Psoas muscle (tissue), 8 donors: ENCODE results near the gene CCNK. TPM values are rescaled to one million over a fixed set of nuclear protein-coding genes. Genes with fewer than 3 reads are reported as not detected.

Experiments
- ATAC-seq, 4 donors: fragments of 200-7000 bp; cut with Tn5 transposase; one replicate each; pipeline ENCODE4 v1.9.1; 2020; ENCODE audit warnings: moderate library complexity in 3 of 4, mild to moderate bottlenecking in 2 of 4
- DNase-seq, 2 donors: peaks; one replicate each; pipeline ENCODE4 v3.0.0-alpha.2; 2020
- H3K27ac ChIP-seq: fragments of 200-600 bp; one replicate; pipeline ENCODE4 v1.8.0; 2022
- H3K27me3 ChIP-seq, 3 donors: fragments of 200-600 bp in 1 of 3; one replicate each; pipeline versions ENCODE4 v1.6.1 to v1.8.0; 2013 to 2022; ENCODE audit warnings: low read length in 2 of 3, mild to moderate bottlenecking in 2 of 3, moderate library complexity in 1 of 3; ENCODE audit not compliant: insufficient read depth in 3 of 3
- H3K36me3 ChIP-seq, 2 donors: fragments of 200-600 bp in 1 of 2; one replicate each; pipeline versions ENCODE4 v1.6.1 to v1.8.0; 2013 to 2022; ENCODE audit warnings: low read depth in 1 of 2, mild to moderate bottlenecking in 1 of 2, moderate library complexity in 1 of 2; ENCODE audit not compliant: insufficient read depth in 1 of 2
- H3K4me1 ChIP-seq: fragments of 200-600 bp; one replicate; pipeline ENCODE4 v1.8.0; 2022
- H3K4me3 ChIP-seq: fragments of 200-600 bp; one replicate; pipeline ENCODE4 v1.8.0; 2022; ENCODE audit warnings: mild to moderate bottlenecking
- H3K9me3 ChIP-seq: fragments of 200-600 bp; one replicate; pipeline ENCODE4 v1.8.0; 2022
- CTCF ChIP-seq: fragments of 200-600 bp; IDR thresholded peaks from one replicate; pipeline ENCODE4 v1.8.0; 2022; ENCODE audit warnings: antibody characterized with exemption
- WGBS, 3 donors: extraction: QIAGEN DNeasy Blood & Tissue Kit; methylation state at CpG; one replicate each; pipeline versions ENCODE4 v1.1.6 to v1.1.7; 2013; 5-methylcytosine and 5-hydroxymethylcytosine counted together
- intact Hi-C, 2 donors: fragments of 100-400 bp; cut with DNase I; formaldehyde crosslinking; loops; one replicate each; pipeline versions ENCODE4 v1.11.0 to v1.14.2; 2022
- polyA plus RNA-seq, 3 donors: library from polyadenylated mRNA; stranded (reverse); fragments of 200-250 nt; gene quantifications; one replicate each; pipeline ENCODE4 v1.2.3, GENCODE V29; 2013
- total RNA-seq, 4 donors: library from RNA; stranded (reverse); fragmentation: NEBNext Ultra II Directional in 2 of 4; extraction: Animal tissue kit (Norgen Biotek cat#: 25700) in 2 of 4; gene quantifications; one replicate each; pipeline versions ENCODE4 v1.2.1 to v1.2.4, GENCODE V29; 2021 to 2023
- donor health status: healthy with polysubstance abuse.
- donor health status: DM: no; HTN: no; CAD: no; lungs with moderate emphysema.
- donor health status: Bipolar disorder and iron deficiency.
- donor health status: healthy.
- donor health status: DM: yes; HTN: yes; CAD: no.
- donor health status: DM: no; HTN: no; CAD: no.
- donor health status: DM: no; HTN: no; CAD: no.
- donor health status: DM: yes; HTN: yes; CAD: no.

CCNK gene
- total and polyA plus RNA-seq, 7 donors: 17.6 to 53.2 (median 39.8) TPM

GRCh38 chr14:99546234-99546879 is 65.1 kb downstream of the CCNK start:
- intact Hi-C loops: no loop called here
- Histone ChIP-seq H3K9me3 (no peaks in the 10 kb centered on the region), H3K4me1 (peaks cover 7% of the 10 kb centered on the region), H3K27me3 (no peaks in the 10 kb centered on the region), H3K36me3 (no peaks in the 10 kb centered on the region), H3K27ac (no peak overlapping the region), H3K4me3 (no peak overlapping the region)
- DNase-seq (no peak), ATAC-seq (no peak)
- TF ChIP-seq CTCF: no peak
- WGBS, 3 donors: 64 to 75% (median 67%) methylated on average over 13 of the region's 13 CpGs

DNA sequence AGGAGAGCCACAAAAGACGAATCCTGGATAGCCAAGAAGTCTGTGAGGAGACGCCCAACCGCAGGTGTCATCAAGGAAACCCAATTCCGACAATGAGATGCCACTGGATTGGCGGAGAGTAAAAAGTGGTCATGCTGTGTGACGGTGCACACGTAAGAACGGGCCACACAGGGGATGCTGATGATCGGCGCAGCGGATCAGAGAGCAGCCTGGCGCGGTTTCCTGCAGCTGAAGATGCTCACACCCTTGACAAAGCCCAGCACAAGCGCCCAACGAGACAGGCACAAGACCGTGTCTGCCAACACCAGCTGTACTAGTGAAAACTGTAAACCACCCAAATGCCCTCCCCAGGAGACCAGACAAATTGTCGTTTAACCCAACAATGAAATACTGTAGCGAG is 67.0 kb downstream of the CCNK start:
- WGBS, 3 donors: 50 to 65% (median 59%) methylated on average over 18 of the region's 18 CpGs
- TF ChIP-seq CTCF: no peak
- intact Hi-C loops: no loop called here
- H3K9me3 ChIP-seq: no peaks in the 10 kb centered on the region
- no peak overlapping the region for H3K27ac ChIP-seq
- ATAC-seq (no peak), DNase-seq (no peak)
- H3K27me3 ChIP-seq: no peaks in the 10 kb centered on the region
- H3K4me3 ChIP-seq: no peak overlapping the region
- H3K36me3 ChIP-seq: no peaks in the 10 kb centered on the region
- H3K4me1 ChIP-seq: no peaks in the 10 kb centered on the region

GRCh38 chr14:99548871-99549515 is 67.8 kb downstream of the CCNK start:
- Histone ChIP-seq H3K36me3 (no peaks in the 10 kb centered on the region), H3K4me1 (no peaks in the 10 kb centered on the region), H3K9me3 (no peaks in the 10 kb centered on the region), H3K27ac (no peak overlapping the region), H3K4me3 (no peak overlapping the region), H3K27me3 (no peaks in the 10 kb centered on the region)
- WGBS, 3 donors: 73 to 83% (median 75%) methylated on average over 10 of the region's 10 CpGs
- intact Hi-C loops: no loop called here
- TF ChIP-seq CTCF: no peak
- DNase-seq: no peak
- ATAC-seq: no peak

DNA sequence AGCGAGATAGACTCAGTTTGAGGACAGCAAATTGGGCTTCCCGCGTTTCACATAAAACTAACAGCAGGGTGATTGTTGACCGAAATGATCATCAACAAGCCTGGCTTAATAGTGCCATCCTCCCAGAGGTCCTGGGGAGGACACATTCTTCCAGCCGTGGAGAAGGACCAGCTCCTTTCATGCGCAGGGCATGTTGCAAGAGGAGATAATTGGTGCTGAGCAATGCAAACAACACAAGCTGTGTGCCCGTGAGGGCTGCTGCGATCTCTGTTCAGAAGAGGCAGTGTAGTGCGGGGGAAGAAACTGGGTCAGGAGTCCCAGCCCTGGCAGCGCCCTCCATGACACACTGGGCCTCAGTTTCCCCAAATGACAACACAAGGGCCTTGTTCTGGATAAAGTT is 68.5 kb downstream of the CCNK start:
- DNase-seq: no peak
- H3K36me3 ChIP-seq: no peaks in the 10 kb centered on the region
- no peaks in the 10 kb centered on the region for H3K4me1 ChIP-seq
- intact Hi-C loops: no loop called here
- TF ChIP-seq CTCF: no peak
- no peak for ATAC-seq
- 80 to 89% (median 81%) methylated on average over 10 of the region's 10 CpGs for WGBS, 3 donors
- H3K9me3 ChIP-seq: no peaks in the 10 kb centered on the region
- no peaks in the 10 kb centered on the region for H3K27me3 ChIP-seq
- H3K4me3 ChIP-seq: no peak overlapping the region
- no peak overlapping the region for H3K27ac ChIP-seq
